ENCODE results near the gene SORCS2.

Gene SORCS2

GRCh38 chr4:7192252-7193029, at the start of gene SORCS2:
Gene SORCS2, plus strand, starts transcription at chr4:7192538.
- no peak for DNase-seq

- DNase-seq, result no peak
These were observed 47.7 kb upstream of the SORCS2 start for GRCh38 chr4:7144374-7145290.

- no peak for DNase-seq
These were observed 46.9 kb upstream of the SORCS2 start for GRCh38 chr4:7145291-7145934.

DNA sequence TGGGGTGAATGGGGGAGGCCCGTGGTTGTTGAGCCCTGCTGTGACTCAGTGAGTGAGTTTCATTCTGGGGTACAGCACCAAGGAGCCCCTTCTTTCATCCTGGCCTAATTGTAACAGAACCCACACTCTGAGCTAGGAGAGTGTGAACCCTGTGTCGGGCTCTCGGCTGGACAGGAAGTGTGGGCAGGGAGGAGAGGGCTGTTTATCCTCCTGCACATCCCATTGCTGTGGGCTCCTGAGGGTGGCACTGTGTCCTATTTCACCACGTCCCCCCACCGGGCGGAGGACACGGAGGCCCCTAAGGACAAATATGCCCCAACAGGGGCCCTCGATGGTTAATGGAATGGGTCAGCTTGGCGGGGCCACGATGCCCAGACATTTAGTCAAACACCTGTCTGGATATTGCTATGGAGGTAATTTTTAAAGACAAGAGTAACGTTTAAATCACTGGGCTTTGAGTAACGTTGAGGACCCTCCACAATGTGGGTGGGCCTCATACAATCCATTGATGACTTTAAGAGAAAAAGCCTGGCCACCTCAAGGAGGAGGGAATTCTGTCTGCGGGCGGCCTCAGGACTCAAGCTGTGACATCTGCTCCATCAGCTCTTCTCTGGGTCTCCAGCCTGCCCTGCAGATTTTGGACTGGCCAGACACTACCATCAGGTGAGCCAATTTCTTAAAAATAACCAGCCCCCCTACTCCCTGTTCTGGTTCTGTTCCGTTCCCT, 46.1 kb upstream of the SORCS2 start:
- DNase-seq, result no peak

GRCh38 chr4:7146786-7147115, 45.6 kb upstream of the SORCS2 start:
- DNase-seq, result no peak

GRCh38 chr4:7147261-7147660, 45.1 kb upstream of the SORCS2 start:
- DNase-seq, result no peak

GRCh38 chr4:7147661-7148310, 44.6 kb upstream of the SORCS2 start:
- DNase-seq, result no peak

- no peak for DNase-seq
These were observed 44.0 kb upstream of the SORCS2 start for GRCh38 chr4:7148337-7148736.

DNA sequence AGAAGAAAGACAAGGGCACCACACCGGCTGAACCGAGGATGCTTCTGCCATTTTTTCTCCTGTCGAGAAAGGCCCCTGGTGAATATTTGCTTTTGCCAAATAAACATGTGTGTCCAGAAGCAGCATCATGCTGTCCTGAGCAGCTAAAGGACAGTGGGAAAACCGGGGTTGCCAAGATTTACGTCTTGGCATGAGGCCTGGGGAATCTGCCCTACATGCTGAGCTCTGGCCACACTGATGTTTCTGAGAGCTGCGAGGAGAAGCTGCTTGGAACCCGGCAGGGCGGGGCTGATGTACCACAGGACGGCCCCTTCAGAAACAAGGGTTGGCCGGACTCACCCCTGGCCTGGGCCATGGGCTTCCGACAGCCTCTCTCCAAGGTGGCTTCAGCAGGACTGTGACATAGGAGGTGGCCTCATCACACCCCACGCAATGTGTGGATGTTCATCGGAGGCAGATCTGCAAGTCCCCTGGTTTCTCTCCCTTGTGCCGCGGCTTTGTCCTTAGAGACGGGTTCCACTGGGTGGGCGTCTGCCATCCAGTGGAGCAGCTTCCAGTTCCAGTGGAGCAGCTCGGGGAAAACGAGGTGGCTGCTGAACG, 42.2 kb upstream of the SORCS2 start:
- no peak for DNase-seq

DNA sequence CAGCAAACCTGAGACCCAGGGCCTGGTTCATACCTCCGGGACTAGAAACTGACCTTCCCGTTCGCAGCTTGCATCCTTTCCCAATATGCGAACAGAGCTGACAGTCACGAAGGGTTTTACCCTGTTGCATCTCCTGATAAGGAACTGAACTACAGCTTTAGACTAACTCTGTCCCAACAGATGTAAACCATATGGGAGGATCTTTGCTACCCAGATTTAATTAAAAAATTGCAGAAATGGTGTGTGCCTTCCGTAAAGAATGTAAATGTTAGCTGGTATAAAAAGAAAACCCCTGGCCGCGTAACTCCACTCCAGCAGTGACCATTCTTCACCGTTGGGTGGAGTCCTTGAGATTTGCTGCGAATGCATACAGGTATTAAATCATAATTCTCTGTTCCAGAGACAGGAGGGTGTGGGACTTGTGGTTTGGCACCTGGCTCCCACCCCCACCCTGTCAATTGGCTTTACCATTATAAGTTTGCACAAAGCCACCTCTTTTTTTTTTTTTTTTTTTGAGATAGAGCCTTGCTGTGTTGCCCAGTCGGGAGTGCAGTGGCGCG, 40.6 kb upstream of the SORCS2 start:
- DNase-seq, result no peak

GRCh38 chr4:7153711-7154110, 38.6 kb upstream of the SORCS2 start:
- DNase-seq, result no peak

DNA sequence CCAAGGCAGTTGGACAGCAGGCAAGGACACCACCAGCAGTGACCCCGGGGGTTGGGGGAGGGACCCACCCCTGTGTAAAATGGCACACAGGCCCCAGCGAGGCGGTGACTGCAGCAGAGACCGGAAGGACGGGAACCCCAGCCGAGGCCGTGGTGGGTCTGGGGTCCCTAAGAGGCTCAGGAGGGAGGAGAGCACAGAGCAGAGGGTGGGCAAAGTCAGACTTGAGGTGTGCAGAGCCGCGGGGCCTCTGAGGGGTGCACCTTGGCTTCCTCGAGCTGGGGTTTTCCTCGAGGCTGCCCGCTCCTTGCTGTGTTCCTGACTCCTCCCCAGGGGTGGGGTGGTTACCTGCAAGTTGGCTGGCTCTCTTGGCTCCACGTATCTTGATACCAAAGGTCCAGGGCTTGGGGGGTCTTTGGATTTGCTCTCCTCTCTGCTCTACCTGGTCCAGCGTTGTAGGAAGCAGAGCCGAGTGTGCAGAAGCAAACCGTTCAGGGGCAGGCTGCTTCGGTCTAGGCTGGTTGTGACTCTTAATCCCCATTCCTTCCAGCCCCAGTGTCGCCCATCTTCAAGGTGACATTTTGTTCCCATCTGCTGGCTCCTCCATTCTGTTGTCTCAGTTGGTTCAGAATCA, 37.9 kb upstream of the SORCS2 start:
- no peak for DNase-seq

DNA sequence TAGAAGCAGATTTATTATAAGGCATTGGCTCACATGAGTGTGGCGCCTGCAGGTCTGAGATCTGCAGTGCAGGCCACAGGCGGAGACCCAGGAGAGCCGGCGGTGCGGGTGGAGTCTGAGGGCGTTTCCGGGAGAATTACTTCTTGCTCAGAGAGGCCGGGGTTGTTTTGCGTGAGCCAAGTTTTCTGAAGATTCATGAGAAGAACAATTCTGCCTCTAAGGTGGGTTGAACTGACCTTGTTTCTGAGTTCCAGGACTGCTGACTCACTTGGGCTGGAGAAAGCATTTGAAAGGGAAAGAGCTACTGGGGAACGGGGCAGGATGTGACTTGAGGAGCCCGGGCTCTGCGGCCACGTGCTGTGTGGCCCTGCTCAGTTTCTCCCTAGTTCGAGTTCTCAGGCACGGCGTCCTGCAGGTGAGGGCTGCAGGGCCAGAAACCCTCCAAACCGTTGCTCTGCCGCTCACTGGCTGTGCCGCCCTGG, 36.7 kb upstream of the SORCS2 start:
- no peak for DNase-seq

DNA sequence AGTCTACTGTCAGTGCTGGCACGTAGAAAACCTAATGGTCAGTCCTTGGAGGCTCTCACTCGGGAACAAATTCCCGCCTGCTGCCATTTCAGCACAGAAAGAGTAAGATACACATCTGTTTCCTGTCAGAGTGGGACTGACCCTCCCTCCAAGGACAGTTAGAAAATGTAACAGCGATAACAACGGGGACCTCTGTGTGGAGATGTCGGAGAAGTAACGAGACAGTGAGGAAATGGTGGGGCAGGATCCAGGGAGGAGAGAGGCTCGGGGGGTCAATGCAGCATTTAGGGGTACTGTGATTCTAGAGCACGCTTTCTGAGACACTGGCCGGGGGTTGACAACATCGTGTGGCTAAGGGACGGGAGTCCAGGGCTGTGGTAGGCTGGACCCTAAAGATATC, 36.0 kb upstream of the SORCS2 start:
- no peak for DNase-seq

DNA sequence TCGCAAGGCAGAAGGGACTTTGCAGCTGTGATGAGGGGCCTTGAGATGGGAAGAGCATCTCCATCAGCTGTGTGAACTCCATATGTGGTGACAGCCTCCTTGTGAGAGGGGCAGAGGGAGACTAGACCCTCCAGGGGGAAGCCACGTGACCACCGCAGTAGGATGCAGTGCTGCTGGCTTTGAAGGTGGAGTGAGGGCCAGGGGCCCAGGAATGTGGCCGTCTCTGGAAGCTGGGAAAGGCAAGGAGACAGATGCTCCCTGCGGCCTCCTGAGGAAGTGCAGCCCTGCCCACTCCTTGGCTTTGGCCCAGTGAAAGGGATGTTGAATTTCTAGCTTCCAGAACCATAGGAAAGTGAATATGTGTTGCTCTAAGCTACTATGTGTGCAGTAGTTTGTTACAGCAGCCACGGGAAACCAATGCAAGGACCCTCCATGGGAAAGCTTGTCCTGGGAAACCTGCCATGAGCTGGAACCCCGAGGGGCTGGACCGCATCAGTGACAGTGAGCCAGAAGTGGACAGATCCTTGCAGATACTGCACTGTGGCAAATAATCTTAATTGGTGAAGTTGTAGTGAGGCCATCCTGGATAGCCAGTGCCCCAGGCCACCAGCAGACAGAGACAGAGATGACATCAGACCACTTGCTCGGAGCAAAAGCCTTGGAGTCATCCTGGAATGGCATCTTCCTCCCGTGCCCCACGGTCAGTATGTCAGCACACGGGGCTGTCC, 35.4 kb upstream of the SORCS2 start:
- no peak for DNase-seq

DNA sequence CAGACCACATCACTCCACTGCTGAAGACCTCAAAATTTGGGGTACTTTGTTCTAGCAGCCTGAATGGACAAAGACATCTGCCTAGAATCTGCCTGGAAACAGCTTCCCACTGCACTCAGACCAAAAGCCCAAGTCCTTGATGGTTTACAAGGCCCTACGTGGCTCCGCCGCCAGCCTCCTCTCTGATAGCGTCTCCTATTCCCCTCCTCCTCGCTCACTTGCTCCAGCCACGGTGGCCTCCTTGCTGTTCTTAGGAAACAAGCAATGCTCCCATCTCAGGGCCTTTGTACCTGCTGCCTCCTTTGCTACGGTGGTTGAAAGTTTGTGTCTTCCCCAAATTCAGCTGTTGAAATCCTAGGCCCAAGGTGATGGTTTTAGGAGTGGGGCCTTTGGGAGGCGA, 34.7 kb upstream of the SORCS2 start:
- no peak for DNase-seq

GRCh38 chr4:7158081-7158750, 34.1 kb upstream of the SORCS2 start:
- no peak for DNase-seq

- no peak for DNase-seq
These were observed 33.3 kb upstream of the SORCS2 start for GRCh38 chr4:7158991-7159390.

- no peak for DNase-seq
These were observed 32.4 kb upstream of the SORCS2 start for GRCh38 chr4:7159923-7160322.

- DNase-seq, result no peak
These were observed 31.9 kb upstream of the SORCS2 start for GRCh38 chr4:7160439-7160838.
